Right hindlimb (tissue), 1 donor: ENCODE data around the gene RORB.
"Not testable (repeated sequence)": the region's sequence is repeated elsewhere in the genome, so short reads cannot be mapped to it uniquely, and the experiment has no call there.

Experiments used
- DNase-seq: peaks from one replicate; pipeline ENCODE4 v3.0.0-alpha.2; 2018

RORB gene

DNA sequence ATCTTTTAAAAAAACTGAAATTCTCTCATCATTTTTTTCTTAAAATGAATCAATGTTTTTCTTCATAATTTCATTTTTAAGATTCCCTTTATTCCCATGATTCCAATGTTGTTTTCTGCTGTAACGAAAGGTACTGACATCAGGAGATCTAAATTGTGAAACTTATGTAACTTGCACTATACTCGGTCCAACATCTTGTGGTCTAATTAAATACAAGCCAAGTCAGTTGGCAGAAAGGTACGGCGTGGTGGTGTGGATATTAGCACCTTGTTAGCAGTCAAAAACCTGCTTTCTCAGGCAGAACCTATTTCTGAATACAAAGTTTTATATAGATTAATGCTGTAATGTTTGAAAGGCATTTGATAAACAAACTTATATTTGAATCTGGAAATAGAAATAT is 20.1 kb downstream of the RORB start:
- DNase-seq = no peak

DNA sequence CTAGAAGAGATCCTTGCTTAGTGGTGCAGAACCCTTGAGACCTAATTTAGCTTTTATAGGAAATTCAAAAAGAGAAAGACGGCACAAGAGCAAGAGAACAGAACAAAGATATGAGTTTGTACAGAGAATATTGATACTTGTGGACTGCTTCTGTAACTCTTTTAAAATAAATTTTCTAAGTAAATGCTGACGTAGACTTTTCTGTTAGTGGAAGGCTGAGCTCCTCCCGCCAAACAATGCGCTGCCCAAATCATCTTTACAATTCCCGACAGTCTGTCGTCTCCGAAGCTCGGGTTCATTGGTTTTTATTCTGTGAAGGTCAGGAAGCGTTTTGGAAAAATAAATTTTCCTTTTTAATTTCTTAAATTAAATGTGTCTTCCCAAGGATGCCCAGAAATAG is 22.3 kb downstream of the RORB start:
- DNase-seq = no peak

DNA sequence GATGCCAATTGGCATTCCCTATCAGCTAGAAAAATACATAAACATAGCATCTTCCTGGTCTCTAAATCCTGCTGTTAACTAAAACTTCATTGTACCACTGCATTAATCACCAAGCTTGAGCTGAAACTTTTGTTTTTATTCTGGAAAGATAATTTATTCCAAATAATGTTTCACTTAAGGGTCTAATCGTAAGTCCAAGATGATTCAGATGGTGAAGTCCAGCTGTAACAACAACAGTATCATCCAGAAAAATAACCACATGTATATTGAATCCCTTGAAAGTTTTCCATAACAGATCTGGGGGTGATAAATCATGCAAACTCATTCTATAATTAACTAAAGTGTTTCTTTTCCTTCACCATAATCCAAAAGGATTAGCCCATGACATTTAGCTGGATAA is 23.9 kb downstream of the RORB start:
- DNase-seq = no peak

DNA sequence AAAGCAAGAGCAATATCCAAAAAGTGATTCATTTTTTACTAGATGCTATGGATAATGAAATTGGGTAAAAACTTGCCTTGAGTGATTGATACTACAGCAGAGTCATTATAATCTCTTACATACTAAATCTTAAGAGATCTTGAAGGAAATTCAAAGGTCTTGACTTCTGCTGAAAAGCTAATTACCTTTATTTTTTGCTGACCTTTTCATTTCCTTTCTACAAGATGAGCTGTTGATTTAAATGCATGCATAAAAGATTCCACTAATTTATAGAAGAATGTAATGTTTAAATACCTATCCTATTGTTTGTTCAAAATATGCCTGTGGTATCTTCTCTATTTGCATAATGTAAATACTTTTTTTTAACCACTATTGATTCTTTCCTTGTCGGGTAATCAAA is 27.2 kb downstream of the RORB start:
- no peak for DNase-seq

DNA sequence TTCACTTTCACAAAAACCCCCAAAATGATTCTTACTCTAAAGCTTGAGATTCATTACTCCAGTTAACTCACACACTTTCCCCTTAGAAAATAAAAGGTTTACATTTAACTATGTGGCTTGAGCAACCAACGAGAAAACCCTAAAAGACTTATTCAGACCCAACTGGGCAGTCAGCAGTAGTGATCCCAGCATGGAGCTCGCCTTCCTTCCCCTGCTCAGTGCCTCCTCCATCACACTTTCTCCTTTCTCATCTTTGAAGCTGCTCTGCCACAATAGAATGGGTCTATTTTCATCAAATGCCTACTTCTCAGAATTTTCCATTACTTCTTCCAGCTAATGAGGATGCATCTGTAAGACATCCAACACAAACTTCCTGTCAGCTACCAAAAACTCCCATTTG is 29.1 kb downstream of the RORB start:
- no peak for DNase-seq

DNA sequence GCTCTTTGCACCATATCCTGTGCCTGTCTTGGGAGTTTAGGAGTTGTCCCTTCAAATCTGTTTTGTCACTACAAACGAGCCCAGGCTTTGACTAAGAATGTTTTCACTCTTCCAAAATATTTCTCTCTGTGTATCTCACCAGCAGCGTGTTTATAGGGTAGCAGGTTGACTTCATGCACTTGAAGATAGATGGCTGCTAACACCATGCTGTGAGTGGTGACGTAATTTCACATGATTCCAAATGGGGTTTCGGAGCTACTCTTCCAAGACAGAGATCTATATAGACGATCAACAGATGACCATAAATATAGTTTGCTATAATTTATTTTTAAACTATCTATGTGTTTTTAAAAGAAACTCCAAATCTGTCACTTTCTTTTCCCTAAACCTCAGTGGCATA is 30.6 kb downstream of the RORB start:
- DNase-seq = no peak

DNA sequence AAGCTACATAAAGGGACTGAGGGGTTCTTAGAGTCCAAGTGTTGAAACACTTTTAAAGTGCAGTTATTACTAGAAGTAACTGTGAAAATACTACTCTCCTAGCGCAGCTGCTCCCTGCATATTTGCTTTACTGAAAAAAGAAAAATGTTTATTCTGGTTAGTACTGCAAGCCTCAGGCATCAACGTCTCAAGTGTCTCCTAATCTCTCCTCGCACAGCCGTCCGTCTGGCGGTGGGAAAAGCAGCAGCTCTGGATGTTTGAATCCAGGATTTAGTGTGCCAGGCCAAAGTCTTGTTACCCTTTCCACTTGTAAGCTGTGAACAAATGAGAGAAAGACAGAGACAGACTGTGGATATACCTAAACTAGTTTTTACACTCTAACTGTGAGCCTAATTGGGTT is 31.1 kb downstream of the RORB start:
- DNase-seq = no peak

DNA sequence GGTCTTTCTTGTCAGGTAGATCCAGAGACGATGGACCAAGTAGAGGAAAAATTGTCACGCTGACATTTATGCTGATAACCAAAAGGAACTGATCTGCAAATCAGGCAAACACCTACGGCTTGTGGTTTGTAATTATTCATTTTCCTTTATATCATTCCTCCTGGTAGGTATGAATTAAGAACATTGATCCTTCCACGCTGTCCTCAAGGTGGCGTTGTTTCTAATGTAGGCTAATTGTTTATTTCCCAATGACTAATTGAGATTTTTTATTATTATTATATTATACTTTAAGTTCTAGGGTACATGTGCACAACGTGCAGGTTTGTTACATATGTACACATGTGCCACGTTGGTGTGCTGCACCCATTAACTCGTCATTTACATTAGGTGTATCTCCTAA is 33.3 kb downstream of the RORB start:
- DNase-seq = not testable (repeated sequence)

DNA sequence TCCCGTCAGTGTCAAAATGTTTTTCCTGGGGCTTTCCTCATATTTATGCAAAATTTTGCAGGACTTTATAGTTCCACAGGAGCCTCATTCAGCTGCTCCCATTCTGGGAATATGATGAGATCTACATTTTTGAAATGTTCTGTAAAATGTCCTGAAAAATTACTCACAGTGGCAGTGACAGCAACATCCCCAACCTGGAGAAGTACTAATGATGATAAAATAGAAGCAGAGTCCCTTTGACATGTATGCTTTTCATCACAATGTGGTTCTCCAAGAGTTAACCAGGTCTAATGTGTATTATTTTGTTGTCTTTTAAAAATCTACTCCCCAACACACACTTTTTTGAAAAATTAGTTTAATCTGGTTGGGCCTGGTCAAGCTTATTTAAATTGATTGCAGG is 36.1 kb downstream of the RORB start:
- no peak for DNase-seq

DNA sequence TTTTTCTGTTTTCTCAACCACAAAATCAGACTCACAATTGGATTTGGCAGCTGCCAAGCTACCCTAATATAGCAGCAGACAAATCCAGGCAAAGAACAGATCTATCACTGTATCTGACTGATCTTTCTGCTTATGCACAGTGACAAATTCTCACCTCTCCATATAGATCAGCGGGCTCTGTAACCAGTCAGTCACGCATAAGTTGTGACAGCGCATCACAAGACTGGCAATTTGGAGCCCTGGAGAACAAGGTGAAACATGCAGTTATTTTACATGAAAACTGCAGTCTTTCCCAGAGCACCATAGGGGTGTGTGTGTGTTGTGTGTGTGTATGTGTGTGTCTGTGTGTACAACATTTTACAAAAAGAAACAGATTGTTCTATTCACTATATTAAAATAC is 37.7 kb downstream of the RORB start:
- no peak for DNase-seq

DNA sequence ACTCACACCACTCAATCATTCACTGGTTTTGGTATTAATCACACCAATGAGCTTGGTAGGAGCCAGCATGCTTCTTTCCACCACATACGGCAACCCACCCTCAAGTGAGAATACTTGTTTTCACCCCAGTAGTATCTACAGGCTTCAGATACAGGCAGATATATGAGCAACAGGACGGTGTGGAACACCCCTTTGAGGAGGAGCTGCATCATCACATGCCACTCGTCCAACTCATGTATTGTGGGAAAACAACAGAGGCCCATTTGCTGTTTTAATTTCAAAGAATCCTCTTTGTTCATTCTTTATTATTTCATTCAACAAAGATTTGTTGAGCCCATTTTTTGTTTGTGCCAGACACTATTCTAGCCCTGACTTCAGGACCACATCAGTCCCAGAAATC is 46.0 kb downstream of the RORB start:
- no peak for DNase-seq

DNA sequence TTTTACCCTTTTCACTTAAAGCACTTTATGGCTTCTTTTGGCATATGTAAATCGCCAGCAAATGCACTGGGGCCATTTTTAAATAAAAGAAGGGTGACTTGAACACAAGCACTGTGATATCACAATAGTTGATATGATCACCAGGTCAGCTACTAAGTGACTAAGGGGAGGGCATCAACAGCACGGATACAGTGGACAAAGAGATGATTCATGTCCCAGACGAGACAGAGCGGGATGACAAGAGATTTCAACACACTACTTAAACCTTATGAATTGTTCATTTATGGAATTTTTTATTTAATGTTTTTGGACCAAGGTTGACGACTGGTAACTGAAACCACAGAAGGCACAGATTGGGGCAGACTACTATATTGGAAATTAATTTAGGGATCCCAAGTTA is 54.1 kb downstream of the RORB start:
- no peak for DNase-seq

DNA sequence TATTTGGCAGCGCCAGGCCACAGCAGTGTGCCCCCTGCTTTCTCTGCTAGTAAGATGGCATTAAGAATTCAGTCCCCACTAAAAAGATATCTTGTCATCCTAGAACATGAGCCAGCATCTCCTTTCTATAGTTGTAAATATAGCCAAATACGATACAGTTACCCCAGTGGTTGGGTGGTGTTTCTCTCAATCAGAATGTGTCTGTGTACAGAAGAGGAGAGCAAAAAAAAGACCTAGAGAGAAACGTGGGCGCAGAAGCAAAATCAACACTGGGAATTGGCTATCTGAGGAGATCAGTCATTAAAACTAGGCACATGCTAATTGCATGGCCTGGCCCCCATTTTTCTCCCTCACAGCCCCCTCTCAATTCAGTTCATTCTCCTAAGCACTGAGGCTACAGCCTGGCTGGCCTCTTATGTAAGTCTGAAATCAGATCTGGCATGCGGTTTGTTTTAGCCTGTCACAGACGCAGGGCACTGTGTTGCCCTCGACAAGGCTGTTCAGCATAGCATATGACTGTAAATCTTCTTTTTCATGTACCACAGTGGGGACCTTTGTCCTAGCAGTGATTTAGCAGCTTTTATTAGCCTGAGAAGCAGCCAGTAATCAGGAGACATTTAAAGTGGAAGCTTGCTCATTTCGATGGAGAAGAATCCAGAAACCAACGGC is 57.8 kb downstream of the RORB start:
- peak; percentile 28 for DNase-seq

DNA sequence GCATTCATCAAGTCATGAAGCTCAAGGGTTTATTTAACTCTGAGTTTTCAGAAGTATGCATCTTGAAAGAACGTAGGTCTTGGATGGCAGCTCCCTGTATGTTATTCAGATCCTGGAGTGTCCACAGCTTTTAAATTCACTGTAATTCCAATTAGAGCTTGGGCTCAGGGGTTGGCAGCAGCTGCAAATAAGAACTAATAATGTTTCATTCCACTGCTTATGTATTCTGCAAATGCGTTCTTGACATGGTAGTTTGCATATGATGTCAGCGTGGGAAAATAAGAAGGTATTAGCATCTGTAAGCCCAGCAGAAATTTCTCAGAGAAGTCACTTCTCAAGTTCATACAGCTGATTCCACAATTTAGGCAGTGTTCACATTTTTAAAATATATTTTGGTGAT is 58.4 kb downstream of the RORB start:
- DNase-seq = no peak

DNA sequence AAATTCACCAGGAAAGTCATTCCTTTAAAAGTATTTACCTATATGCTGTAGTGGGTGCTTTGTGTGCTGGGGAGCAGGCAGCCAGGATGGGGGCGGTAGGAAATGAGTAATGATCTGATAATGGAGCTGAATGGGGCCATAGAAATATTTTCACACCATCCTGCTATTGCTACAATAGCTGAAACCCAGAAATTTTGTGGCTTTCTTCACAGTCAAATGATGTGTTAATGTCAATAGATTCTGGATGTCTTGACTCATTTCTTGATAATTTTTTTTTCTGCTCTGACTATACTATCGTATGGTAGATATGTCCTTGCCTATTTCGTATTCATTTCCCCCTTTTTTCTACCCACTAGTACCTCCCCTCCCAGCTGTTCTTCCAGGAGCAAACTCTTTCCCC is 59.5 kb downstream of the RORB start:
- no peak for DNase-seq

DNA sequence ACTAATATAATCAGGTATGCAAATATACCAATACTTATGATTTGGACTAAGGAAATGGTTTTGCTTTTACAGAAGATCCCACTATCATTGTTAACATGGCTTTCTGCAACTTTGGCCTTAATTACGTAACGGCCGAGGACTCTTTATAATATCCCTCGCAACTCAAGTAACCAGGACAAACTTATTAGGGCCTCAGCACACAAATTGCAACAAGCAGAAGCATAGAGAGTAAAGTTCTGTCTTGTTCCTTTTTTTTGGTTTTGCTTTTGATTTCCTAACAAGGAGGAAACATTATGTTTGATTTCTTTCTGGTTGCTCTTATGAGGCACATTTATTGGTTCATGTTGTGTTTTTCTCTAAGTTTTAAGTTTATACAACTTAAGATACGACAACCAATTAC is 60.4 kb downstream of the RORB start:
- DNase-seq = no peak

DNA sequence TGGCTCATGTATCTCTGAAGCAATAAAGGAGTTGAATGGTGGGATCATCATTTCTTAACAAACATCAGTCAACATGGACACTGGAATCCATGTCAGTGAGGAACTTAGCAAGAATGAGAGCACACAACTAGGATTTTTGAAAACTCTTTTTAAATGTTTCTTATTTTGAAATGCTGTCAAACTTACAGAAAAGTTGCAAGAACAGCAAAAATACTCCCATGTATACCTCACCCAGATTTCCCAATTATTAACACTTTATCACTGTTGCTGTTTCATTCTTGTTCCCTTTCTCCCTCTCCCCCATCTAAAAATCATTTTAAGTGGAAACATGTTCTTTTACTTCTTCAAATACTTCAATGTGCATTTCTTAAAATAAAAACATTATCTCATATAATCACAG is 65.5 kb downstream of the RORB start:
- no peak for DNase-seq

DNA sequence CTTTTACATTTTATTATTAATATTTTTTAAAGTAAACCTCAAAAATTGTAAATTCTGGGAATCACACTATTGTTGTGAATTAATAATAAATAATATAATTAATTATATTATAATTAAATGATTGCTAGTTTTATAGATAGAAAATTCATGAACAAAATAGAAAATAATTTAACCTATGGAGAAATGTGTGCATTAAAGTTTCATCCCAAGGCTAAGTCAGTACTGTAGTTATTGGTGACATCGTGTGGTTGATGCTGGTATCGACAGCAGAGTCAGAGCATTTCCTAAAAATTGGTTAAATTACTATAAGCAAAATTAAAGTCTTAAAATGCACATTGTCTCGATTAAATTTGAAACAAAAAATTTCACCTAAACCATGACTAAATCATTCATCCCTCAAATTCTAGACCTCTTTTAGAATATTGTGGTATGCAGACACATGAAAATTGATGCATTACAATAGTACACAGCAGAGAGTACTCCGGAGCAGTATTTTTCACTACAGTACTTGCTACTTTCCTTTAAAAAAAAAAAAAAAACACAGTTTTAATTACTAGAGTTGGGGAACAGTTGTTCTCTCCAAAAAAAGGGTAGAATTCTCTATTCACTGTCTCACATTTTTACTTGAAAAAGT is 73.9 kb downstream of the RORB start:
- no peak for DNase-seq

DNA sequence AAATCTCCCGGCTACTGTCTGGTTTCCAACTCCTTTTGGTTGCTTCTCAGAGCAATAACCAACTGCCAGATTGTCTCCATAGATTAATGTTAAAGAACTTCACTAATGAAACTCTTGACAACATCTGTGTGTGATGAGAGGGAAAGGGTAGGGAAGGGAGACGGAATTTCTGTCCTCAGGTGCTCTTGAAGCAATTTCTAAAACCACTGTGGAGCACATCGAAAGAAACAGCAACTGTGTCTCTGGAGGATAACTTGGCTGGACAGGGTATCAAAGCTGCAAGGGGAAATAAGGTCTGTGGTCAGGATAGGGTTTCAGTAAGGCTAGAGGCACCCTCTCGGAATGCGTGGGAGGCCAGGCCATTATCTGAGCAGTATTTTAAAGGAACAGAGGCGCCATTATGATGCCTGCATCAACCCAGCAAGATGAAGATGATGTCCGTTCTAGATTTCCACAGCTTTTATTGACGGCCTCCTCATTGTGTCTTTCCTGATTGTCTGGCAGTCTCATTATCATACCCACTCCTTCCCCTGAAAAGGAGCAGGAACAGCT is 76.6 kb downstream of the RORB start:
- no peak for DNase-seq

DNA sequence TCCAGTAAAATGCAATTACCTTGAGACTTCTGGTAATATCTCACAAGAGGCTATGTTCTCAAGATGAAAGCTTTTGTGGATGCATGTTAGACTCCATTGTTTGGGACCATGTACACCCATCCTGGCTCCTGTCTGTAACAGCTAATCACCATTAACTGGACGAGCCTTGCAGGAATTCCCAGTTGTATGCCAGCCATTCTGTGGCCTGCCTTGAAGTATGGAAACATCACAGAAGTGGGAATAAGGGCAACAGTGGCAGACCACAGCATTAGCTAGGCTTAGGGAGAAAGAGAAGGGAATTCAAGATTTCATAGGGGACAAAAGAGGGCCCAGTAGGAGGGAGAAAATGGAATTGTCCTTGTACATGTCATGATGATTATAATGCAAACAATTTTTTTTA is 79.0 kb downstream of the RORB start:
- no peak for DNase-seq

DNA sequence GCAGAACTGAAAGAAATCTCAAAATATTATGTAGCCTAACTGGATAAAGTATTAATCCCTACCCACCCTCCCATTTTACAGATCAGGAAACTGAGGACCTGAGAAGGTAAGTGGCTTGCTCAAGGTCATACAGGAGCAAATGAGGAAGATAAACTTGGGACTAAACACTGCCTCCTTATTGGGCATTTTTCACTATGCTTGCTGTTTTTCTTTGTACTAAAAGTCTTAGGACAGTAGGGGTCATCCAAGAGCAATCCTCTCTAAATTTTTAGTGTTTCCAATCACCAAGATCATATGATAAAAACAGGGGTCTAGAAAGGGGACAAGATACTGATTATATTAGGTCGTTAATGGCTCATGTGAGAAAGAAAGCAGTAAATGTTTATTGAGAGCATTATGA is 80.8 kb downstream of the RORB start:
- no peak for DNase-seq

DNA sequence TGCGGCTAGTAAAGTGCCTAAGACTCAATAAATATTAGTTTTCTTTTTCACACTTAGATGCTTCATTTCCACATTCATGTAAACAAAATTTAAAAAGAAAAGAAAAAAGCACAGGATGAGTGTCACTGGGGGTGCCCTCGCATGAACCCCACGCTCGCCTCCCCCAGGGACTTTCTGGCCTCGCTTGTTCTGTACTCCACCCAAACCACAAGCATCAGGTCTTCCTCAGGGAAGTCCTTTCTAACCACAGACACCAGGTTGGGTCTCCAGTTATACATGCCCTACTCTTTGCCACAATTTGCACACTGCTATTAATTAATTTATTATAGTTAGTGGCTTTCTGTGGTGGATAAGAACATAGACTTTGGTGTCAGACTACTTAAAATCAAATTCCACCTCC is 92.4 kb downstream of the RORB start:
- no peak for DNase-seq

DNA sequence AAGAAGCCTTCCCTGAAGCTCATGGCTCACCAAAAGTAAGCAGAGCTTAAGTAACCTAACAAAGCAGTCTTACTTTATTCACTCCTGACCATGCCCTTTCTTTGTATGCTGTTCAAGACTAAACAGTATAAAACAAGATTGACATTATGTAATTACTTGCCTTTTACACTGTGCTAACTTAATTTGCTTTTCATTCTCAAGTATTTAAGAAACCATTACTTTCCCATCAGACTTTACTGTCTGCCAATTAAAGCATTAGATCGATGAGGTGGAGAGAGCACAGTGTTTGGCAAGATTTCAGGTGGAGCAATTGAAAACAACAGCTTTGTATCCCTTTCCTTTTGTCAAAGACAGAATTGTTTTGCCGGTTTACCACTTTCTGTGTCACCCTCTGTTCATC is 98.2 kb downstream of the RORB start:
- no peak for DNase-seq

DNA sequence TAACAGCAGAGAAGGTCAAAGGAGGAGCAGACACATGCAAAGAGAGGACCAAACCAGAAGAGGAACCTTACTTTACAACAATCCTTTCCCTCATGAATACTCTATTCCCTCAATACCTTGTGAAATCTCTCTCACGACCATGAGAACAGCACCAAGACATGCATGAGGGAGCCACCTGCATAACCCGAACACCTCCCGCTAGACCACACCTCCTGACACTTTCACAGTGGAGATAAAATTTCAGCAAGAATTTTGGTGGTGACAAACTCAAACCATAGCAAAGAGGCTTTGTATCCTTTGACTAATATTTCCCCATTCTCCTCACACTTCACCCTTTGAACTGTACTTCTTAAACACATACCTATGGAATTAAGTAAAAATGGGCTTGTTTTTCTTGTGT is 101.7 kb downstream of the RORB start:
- DNase-seq = no peak
